H9 (cell line): Measurements from ENCODE around the gene KCNRG. TPM values are rescaled to one million over a fixed set of nuclear protein-coding genes. Genes with fewer than 3 reads are reported as not detected.
A peak's percentile ranks its signal among the peaks of the same experiment; 100 is the strongest.

Experiments
- DNase-seq: peaks from one replicate; pipeline ENCODE4 v3.0.0-alpha.2; 2017
- H2AFZ ChIP-seq: one replicate; pipeline ENCODE4 v1.6.1; 2013; ENCODE audit warnings: mild to moderate bottlenecking, low read length, control low read depth, moderate library complexity
- H2AK5ac ChIP-seq: 2 replicates; pipeline ENCODE4 v1.6.1; 2013; ENCODE audit warnings: low read length, control low read depth, mixed read lengths; ENCODE audit not compliant: insufficient read length
- H2BK120ac ChIP-seq: one replicate; pipeline ENCODE4 v1.6.1; 2013; ENCODE audit warnings: low read depth, mild to moderate bottlenecking, low read length, control low read depth, inconsistent platforms; ENCODE audit not compliant: poor library complexity, severe bottlenecking
- H2BK12ac ChIP-seq: 2 replicates; pipeline ENCODE4 v1.6.1; 2013; ENCODE audit warnings: low read length, control low read depth, mixed read lengths, low read depth; ENCODE audit not compliant: insufficient read length
- H2BK15ac ChIP-seq: 2 replicates; pipeline ENCODE4 v1.6.1; 2013; ENCODE audit warnings: low read depth, low read length, control low read depth
- H2BK20ac ChIP-seq: one replicate; pipeline ENCODE4 v1.6.1; 2013; ENCODE audit warnings: low read depth, mild to moderate bottlenecking, low read length, control low read depth, inconsistent platforms; ENCODE audit not compliant: poor library complexity, severe bottlenecking
- H2BK5ac ChIP-seq: 2 replicates; pipeline ENCODE4 v1.6.1; 2013; ENCODE audit warnings: low read length, control low read depth, mixed read lengths; ENCODE audit not compliant: insufficient read length
- H3K14ac ChIP-seq: 2 replicates; pipeline ENCODE4 v1.6.1; 2013; ENCODE audit warnings: low read length, control low read depth; ENCODE audit not compliant: insufficient read depth
- H3K18ac ChIP-seq: 2 replicates; pipeline ENCODE4 v1.6.1; 2013; ENCODE audit warnings: low read depth, mild to moderate bottlenecking, mixed read lengths, low read length, control low read depth; ENCODE audit not compliant: insufficient read length
- H3K23ac ChIP-seq: 2 replicates; pipeline ENCODE4 v1.6.1; 2013; ENCODE audit warnings: low read length, control low read depth, mixed read lengths, low read depth; ENCODE audit not compliant: insufficient read length
- H3K23me2 ChIP-seq: 2 replicates; pipeline ENCODE4 v1.6.1; 2013; ENCODE audit warnings: low read depth, mild to moderate bottlenecking, mixed read lengths, low read length, control low read depth; ENCODE audit not compliant: insufficient read length, poor library complexity, severe bottlenecking
- H3K27ac ChIP-seq: 2 replicates; pipeline ENCODE4 v1.5.1; 2013; ENCODE audit warnings: low read length, control low read depth, mixed read lengths, low read depth; ENCODE audit not compliant: insufficient read length
- H3K27me3 ChIP-seq: 2 replicates; pipeline ENCODE4 v1.6.1; 2013; ENCODE audit warnings: low read length, control low read depth, inconsistent platforms; ENCODE audit not compliant: insufficient read depth
- H3K4ac ChIP-seq: 2 replicates; pipeline ENCODE4 v1.6.1; 2013; ENCODE audit warnings: low read depth, mild to moderate bottlenecking, control low read depth, inconsistent platforms, low read length, moderate library complexity
- H3K4me1 ChIP-seq: 2 replicates; pipeline ENCODE4 v1.6.1; 2013; ENCODE audit warnings: low read length, control low read depth, inconsistent platforms; ENCODE audit not compliant: insufficient read depth
- H3K4me2 ChIP-seq: 2 replicates; pipeline ENCODE4 v1.6.1; 2013; ENCODE audit warnings: low read length, control low read depth, mixed read lengths; ENCODE audit not compliant: insufficient read length, insufficient read depth
- H3K56ac ChIP-seq: 2 replicates; pipeline ENCODE4 v1.6.1; 2013; ENCODE audit warnings: low read depth, mild to moderate bottlenecking, mixed read lengths, low read length, control low read depth; ENCODE audit not compliant: insufficient read length
- H3K79me1 ChIP-seq: 2 replicates; pipeline ENCODE4 v1.6.1; 2013; ENCODE audit warnings: low read depth, mild to moderate bottlenecking, moderate library complexity, low read length, control low read depth, inconsistent platforms; ENCODE audit not compliant: insufficient read depth, poor library complexity, severe bottlenecking
- H3K79me2 ChIP-seq: 2 replicates; pipeline ENCODE4 v1.6.1; 2013; ENCODE audit warnings: low read length, control low read depth, inconsistent platforms; ENCODE audit not compliant: insufficient read depth
- H3K9ac ChIP-seq: 2 replicates; pipeline ENCODE4 v1.6.1; 2013; ENCODE audit warnings: low read length, control low read depth, mixed read lengths; ENCODE audit not compliant: insufficient read length; ENCODE audit errors: extremely low read depth
- H3K9me3 ChIP-seq: one replicate; pipeline ENCODE4 v1.6.1; 2013; ENCODE audit warnings: low read depth, low read length, inconsistent platforms; ENCODE audit not compliant: control insufficient read depth
- H3T11ph ChIP-seq: one replicate; pipeline ENCODE4 v1.6.1; 2013; ENCODE audit warnings: mild to moderate bottlenecking, low read length, control low read depth, inconsistent platforms
- H4K20me1 ChIP-seq: one replicate; pipeline ENCODE4 v1.6.1; 2013; ENCODE audit not compliant: control insufficient read depth, insufficient read length, insufficient read depth
- H4K5ac ChIP-seq: 2 replicates; pipeline ENCODE4 v1.6.1; 2013; ENCODE audit warnings: low read depth, mild to moderate bottlenecking, mixed read lengths, low read length, control low read depth; ENCODE audit not compliant: insufficient read length
- H4K8ac ChIP-seq: replicated peaks from 2 replicates; pipeline ENCODE4 v1.6.1; 2013; ENCODE audit warnings: low read length, control low read depth, mixed read lengths, low read depth; ENCODE audit not compliant: insufficient read length
- H4K91ac ChIP-seq: 2 replicates; pipeline ENCODE4 v1.6.1; 2013; ENCODE audit warnings: low read depth, mild to moderate bottlenecking, moderate library complexity, mixed read lengths, low read length, control low read depth; ENCODE audit not compliant: insufficient read length
- H3K27ac Mint-ChIP-seq, 3 experiments: 2 replicates in 2 of 3; 3 replicates in 1 of 3; pipeline ENCODE4 v1.8.0; 2020 to 2021; ENCODE audit warnings: mixed read lengths in 3 of 3, mild to moderate bottlenecking in 1 of 3, moderate library complexity in 1 of 3
- H3K27me3 Mint-ChIP-seq: 2 replicates; pipeline ENCODE4 v1.8.0; 2021; ENCODE audit warnings: low read depth, mild to moderate bottlenecking, moderate library complexity, mixed read lengths
- H3K36me3 Mint-ChIP-seq, 3 experiments: 2 replicates in 2 of 3; 3 replicates in 1 of 3; pipeline ENCODE4 v1.8.0; 2020 to 2021; ENCODE audit warnings: low read depth in 3 of 3, mixed read lengths in 3 of 3; ENCODE audit not compliant: insufficient read depth in 1 of 3
- H3K4me1 Mint-ChIP-seq, 2 experiments: 2 replicates each; pipeline ENCODE4 v1.8.0; 2020; ENCODE audit warnings: mixed read lengths in 2 of 2
- H3K4me3 Mint-ChIP-seq, 2 experiments: 2 replicates in 1 of 2; 3 replicates in 1 of 2; pipeline ENCODE4 v1.8.0; 2020 to 2021; ENCODE audit warnings: mild to moderate bottlenecking in 2 of 2, mixed read lengths in 2 of 2, moderate library complexity in 1 of 2
- H3K9me3 Mint-ChIP-seq, 2 experiments: 2 replicates in 1 of 2; 3 replicates in 1 of 2; pipeline ENCODE4 v1.8.0; 2020; ENCODE audit warnings: mild to moderate bottlenecking in 2 of 2, mixed read lengths in 2 of 2, moderate library complexity in 1 of 2
- WGBS: extraction: QIAGEN DNeasy Blood & Tissue Kit; methylation state at CpG from one replicate; pipeline ENCODE4 v1.1.7; 2013; ENCODE audit warnings: missing lambda C conversion rate, low lambda C conversion rate, mixed read lengths; ENCODE audit not compliant: insufficient read length; ENCODE audit errors: extremely low coverage; 5-methylcytosine and 5-hydroxymethylcytosine counted together
- total RNA-seq: library from RNA; stranded (reverse); gene quantifications from 2 replicates; pipeline ENCODE4 v1.2.1, GENCODE V29; 2021
- TF ChIP-seq, protein P1 (sequence below): fragments of 200-600 bp; sonication (generic); conservative IDR thresholded peaks from 3 replicates; pipeline ENCODE4 v1.8.0; 2021; ENCODE audit warnings: antibody characterized with exemption, mild to moderate bottlenecking

The KCNRG gene
- total RNA-seq, 1 experiment from 2014 or later = 0.74 TPM

DNA sequence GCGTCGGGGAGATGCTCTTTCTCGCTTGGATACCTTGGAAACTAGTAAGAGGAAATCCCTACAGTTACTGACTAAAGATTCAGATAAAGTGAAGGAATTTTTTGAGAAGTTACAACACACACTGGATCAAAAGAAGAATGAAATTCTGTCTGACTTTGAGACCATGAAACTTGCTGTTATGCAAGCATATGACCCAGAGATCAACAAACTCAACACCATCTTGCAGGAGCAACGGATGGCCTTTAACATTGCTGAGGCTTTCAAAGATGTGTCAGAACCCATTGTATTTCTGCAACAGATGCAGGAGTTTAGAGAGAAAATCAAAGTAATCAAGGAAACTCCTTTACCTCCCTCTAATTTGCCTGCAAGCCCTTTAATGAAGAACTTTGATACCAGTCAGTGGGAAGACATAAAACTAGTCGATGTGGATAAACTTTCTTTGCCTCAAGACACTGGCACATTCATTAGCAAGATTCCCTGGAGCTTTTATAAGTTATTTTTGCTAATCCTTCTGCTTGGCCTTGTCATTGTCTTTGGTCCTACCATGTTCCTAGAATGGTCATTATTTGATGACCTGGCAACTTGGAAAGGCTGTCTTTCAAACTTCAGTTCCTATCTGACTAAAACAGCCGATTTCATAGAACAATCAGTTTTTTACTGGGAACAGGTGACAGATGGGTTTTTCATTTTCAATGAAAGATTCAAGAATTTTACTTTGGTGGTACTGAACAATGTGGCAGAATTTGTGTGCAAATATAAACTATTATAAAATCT lies 2.7 kb upstream of the KCNRG start:
- Histone ChIP-seq H3K27me3 (no peaks in the 10 kb centered on the region), H3K23me2 (no peaks in the 10 kb centered on the region), H2BK20ac (no peak overlapping the region), H4K91ac (no peak overlapping the region), H2BK5ac (no peak overlapping the region), H4K5ac (no peak overlapping the region), H3T11ph (no peak overlapping the region), H3K14ac (no peak overlapping the region), H2BK12ac (no peak overlapping the region), H3K23ac (no peak overlapping the region), H3K79me1 (no peaks in the 10 kb centered on the region), H4K20me1 (no peaks in the 10 kb centered on the region), H3K79me2 (no peaks in the 10 kb centered on the region), H3K18ac (no peak overlapping the region), H3K56ac (no peak overlapping the region), H2BK120ac (no peak overlapping the region), H3K4me1 (no peaks in the 10 kb centered on the region; the same call in 1 of the 2 replicates), H2BK15ac (no peak overlapping the region), H2AFZ (no peak overlapping the region), H3K9ac (no peak overlapping the region), H3K4ac (no peak overlapping the region), H2AK5ac (no peak overlapping the region), H3K4me2 (no peak overlapping the region), H4K8ac (no peak overlapping the region), H3K27ac (no peak overlapping the region), H3K9me3 (no peaks in the 10 kb centered on the region)
- TF ChIP-seq, protein P1, sequence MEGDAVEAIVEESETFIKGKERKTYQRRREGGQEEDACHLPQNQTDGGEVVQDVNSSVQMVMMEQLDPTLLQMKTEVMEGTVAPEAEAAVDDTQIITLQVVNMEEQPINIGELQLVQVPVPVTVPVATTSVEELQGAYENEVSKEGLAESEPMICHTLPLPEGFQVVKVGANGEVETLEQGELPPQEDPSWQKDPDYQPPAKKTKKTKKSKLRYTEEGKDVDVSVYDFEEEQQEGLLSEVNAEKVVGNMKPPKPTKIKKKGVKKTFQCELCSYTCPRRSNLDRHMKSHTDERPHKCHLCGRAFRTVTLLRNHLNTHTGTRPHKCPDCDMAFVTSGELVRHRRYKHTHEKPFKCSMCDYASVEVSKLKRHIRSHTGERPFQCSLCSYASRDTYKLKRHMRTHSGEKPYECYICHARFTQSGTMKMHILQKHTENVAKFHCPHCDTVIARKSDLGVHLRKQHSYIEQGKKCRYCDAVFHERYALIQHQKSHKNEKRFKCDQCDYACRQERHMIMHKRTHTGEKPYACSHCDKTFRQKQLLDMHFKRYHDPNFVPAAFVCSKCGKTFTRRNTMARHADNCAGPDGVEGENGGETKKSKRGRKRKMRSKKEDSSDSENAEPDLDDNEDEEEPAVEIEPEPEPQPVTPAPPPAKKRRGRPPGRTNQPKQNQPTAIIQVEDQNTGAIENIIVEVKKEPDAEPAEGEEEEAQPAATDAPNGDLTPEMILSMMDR = no peak
- Mint-ChIP-seq H3K27me3 (no peaks in the 10 kb centered on the region), H3K4me1 (peaks cover 28 to 35% of the 10 kb centered on the region in 2 experiments), H3K4me3 (no peak overlapping the region), H3K27ac (peak overlapping the region in 2 of 3 experiments; percentile 2 to 34; a peak in 3 of 7 replicates), H3K36me3 (peaks cover 26 to 58% (median 44%) of the 10 kb centered on the region in 3 experiments), H3K9me3 (0 out of 5 replicates have a peak, but pooled peaks cover 0 to 2% of the 10 kb centered on the region in 2 experiments)
- WGBS = no CpG with 5 or more reads among the region's 6 CpGs
- DNase-seq = no peak
